Endothelial cell of umbilical vein (primary cell): ENCODE data around the gene SLC25A30. TPM values are rescaled to one million over a fixed set of nuclear protein-coding genes. Genes with fewer than 3 reads are reported as not detected.

ENCODE experiments used
- BruUV-seq: library from RNA; stranded (reverse); fragments of 400-500 nt; replicated peaks from 2 replicates; lab custom pipeline; 2021; lab: Mats Ljungman, UMichigan
- CTCF ChIA-PET: fragments of 300-600, 350-600 bp; sonication (Branson Sonifier 250); formaldehyde crosslinking; loops from one replicate; lab custom pipeline; 2021; ENCODE audit warnings: antibody characterized with exemption, inconsistent platforms; lab: Charles Lee
- POLR2A ChIA-PET: fragments of 300-600, 350-600 bp; sonication (Branson Sonifier 250); formaldehyde crosslinking; loops from one replicate; lab custom pipeline; 2021; ENCODE audit warnings: antibody characterized with exemption, inconsistent platforms; lab: Charles Lee
- DNase-seq: peaks from one replicate; pipeline ENCODE4 v3.0.0-alpha.2; 2011; ENCODE audit warnings: low read depth, low spot score
- FAIRE-seq: peaks from 2 replicates; lab custom pipeline; 2011; peaks lifted over from hg19 to GRCh38; lab: Jason Lieb, UNC
- H2AFZ ChIP-seq: 2 replicates; pipeline ENCODE4 v1.6.0; 2012; ENCODE audit warnings: low read depth, low read length, control low read depth, inconsistent platforms
- H3K27ac ChIP-seq: 2 replicates; pipeline ENCODE4 v1.5.1; 2011; ENCODE audit warnings: low read depth, mild to moderate bottlenecking, control low read depth, low read length, moderate library complexity; ENCODE audit not compliant: insufficient read depth
- H3K27me3 ChIP-seq, 2 experiments: 2 replicates each; pipeline versions ENCODE4 v1.6.0 to v1.6.1; 2011; ENCODE audit warnings: low read length in 2 of 2, mixed read lengths in 1 of 2; ENCODE audit not compliant: control insufficient read depth in 2 of 2, insufficient read depth in 2 of 2
- H3K36me3 ChIP-seq, 2 experiments: 2 replicates in 1 of 2; 3 replicates in 1 of 2; pipeline ENCODE4 v1.5.1; 2011; ENCODE audit warnings: low read length in 2 of 2, mild to moderate bottlenecking in 1 of 2, moderate library complexity in 1 of 2; ENCODE audit not compliant: control insufficient read depth in 2 of 2, insufficient read depth in 2 of 2; ENCODE audit errors: extremely low read depth in 1 of 2
- H3K4me1 ChIP-seq: 3 replicates; pipeline ENCODE4 v1.5.1; 2011; ENCODE audit warnings: mild to moderate bottlenecking, low read length; ENCODE audit not compliant: control insufficient read depth, insufficient read depth; ENCODE audit errors: extremely low read depth
- H3K4me2 ChIP-seq: 2 replicates; pipeline ENCODE4 v1.6.1; 2011; ENCODE audit warnings: low read length, control low read depth, mixed read lengths; ENCODE audit not compliant: insufficient read depth
- H3K4me3 ChIP-seq, 3 experiments: fragments of 200-600 bp in 1 of 3; sonication (generic), shearing (Covaris generic) in 1 of 3; replicated peaks in 1 of 3; 2 replicates each; pipeline ENCODE4 v1.5.1; 2011 to 2016; ENCODE audit warnings: control low read depth in 3 of 3, low read length in 3 of 3, mild to moderate bottlenecking in 2 of 3, inconsistent platforms in 1 of 3, low read depth in 1 of 3, moderate library complexity in 1 of 3; ENCODE audit not compliant: insufficient read depth in 1 of 3
- H3K79me2 ChIP-seq: 2 replicates; pipeline ENCODE4 v1.6.0; 2012; ENCODE audit warnings: low read length, inconsistent platforms; ENCODE audit not compliant: control insufficient read depth, insufficient read depth
- H3K9ac ChIP-seq: replicated peaks from 2 replicates; pipeline ENCODE3; 2011; ENCODE audit warnings: low read length, control low read depth; ENCODE audit not compliant: insufficient read depth; ENCODE audit errors: extremely low read depth
- H3K9me1 ChIP-seq: replicated peaks from 3 replicates; pipeline ENCODE4 v1.6.0; 2011; ENCODE audit warnings: mild to moderate bottlenecking, low read length; ENCODE audit not compliant: control insufficient read depth, insufficient read depth; ENCODE audit errors: extremely low read depth
- H3K9me3 ChIP-seq: replicated peaks from 2 replicates; pipeline ENCODE4 v1.5.1; 2012; ENCODE audit warnings: low read length, inconsistent platforms; ENCODE audit not compliant: control insufficient read depth, insufficient read depth
- H4K20me1 ChIP-seq: replicated peaks from 2 replicates; pipeline ENCODE3; 2011; ENCODE audit warnings: mild to moderate bottlenecking, low read length; ENCODE audit not compliant: control insufficient read depth, insufficient read depth; ENCODE audit errors: extremely low read depth
- EZH2 ChIP-seq: IDR thresholded peaks from 2 replicates; pipeline ENCODE4 v1.6.1; 2012; ENCODE audit warnings: borderline replicate concordance, low read depth, mild to moderate bottlenecking, moderate library complexity, low read length, inconsistent platforms; ENCODE audit not compliant: severe bottlenecking
- FOS ChIP-seq: IDR thresholded peaks from 2 replicates; pipeline ENCODE4 v1.6.1; 2011; ENCODE audit warnings: mild to moderate bottlenecking, low read length, moderate library complexity, borderline replicate concordance; ENCODE audit not compliant: insufficient read depth
- GATA2 ChIP-seq: IDR thresholded peaks from 2 replicates; pipeline ENCODE4 v1.7.0; 2011; ENCODE audit warnings: low read depth, mild to moderate bottlenecking, moderate library complexity, mixed read lengths, low read length; ENCODE audit not compliant: insufficient read length, insufficient read depth
- JUN ChIP-seq: IDR thresholded peaks from 2 replicates; pipeline ENCODE4 v1.6.1; 2011; ENCODE audit warnings: borderline replicate concordance, low read depth; ENCODE audit not compliant: insufficient read length, insufficient read depth
- MYC ChIP-seq: IDR thresholded peaks from one replicate; pipeline ENCODE4 v1.6.1; 2011; ENCODE audit warnings: mild to moderate bottlenecking, low read depth, low read length
- POLR2A ChIP-seq: IDR thresholded peaks from 2 replicates; pipeline ENCODE4 v1.6.1; 2012; ENCODE audit warnings: low read depth, mild to moderate bottlenecking, control low read depth, low read length
- POLR2AphosphoS5 ChIP-seq: IDR thresholded peaks from 2 replicates; pipeline ENCODE4 v1.6.1; 2012; ENCODE audit warnings: low read depth, mild to moderate bottlenecking, control low read depth, low read length, moderate library complexity; ENCODE audit not compliant: insufficient read depth
- dilution Hi-C: fragments of 300-500 bp; cut with MboI; formaldehyde crosslinking; loops from one replicate; pipeline ENCODE4 v1.15.0; 2019; ENCODE audit warnings: low sequenced_read_pairs; ENCODE audit not compliant: extremely low pct_ligation_motif_present
- intact Hi-C: fragments of 100-400 bp; cut with micrococcal nuclease; formaldehyde crosslinking; loops from one replicate; pipeline ENCODE4 v1.10.0; 2022
- polyA plus RNA-seq, 4 experiments: library from polyadenylated mRNA; depleted of rRNA in 3 of 4; stranded (reverse) in 3 of 4; unstranded in 1 of 4; fragments of >200 nt; gene quantifications; 2 replicates each; pipeline versions ENCODE4 v1.2.1 to v1.2.3, GENCODE V29; 2011 to 2012; ENCODE audit warnings: missing spikeins in 1 of 4
- total RNA-seq: library from RNA; stranded (reverse); gene quantifications from 2 replicates; pipeline ENCODE4 v1.2.3, GENCODE V29; 2021
- TF ChIP-seq, protein P1 (sequence below): IDR thresholded peaks from 2 replicates; pipeline ENCODE4 v1.6.1; 2011; ENCODE audit not compliant: insufficient read depth, insufficient read length
- TF ChIP-seq, protein P2 (sequence below), 2 donors: IDR thresholded peaks; 1 replicate in 1 of 2; 2 replicates in 1 of 2; pipeline ENCODE4 v1.5.1; 2011; ENCODE audit warnings: low read length in 2 of 2, mild to moderate bottlenecking in 2 of 2, moderate library complexity in 2 of 2, control low read depth in 1 of 2, inconsistent platforms in 1 of 2, low read depth in 1 of 2; ENCODE audit not compliant: insufficient read depth in 1 of 2; ENCODE audit errors: extremely low read depth in 1 of 2

SLC25A30 gene
- total and polyA plus RNA-seq, 2 donors (not counting 3 experiments of a cell fraction or from before 2014, with no cell fraction given), result 13.3 to 27.0 TPM

DNA sequence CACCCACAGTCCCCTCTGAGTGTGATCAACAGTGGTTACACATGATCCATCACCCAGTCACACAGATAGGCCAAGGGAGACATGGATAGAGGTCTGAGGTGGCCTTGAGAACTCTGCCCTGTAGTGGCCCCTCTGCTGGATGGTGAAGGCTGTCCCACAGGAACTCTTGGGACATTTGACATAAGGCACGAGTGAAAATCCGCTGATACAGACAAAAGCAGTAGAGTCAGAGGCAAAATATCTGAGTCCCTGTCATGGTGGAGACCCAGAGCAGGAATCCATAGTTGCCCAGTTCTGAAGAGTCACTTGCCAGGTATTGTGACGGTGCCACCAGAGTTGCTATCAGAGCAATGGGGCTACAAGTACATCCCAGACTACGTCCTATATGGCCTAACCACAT lies 18.8 kb upstream of the SLC25A30 start:
- H3K36me3 ChIP-seq, result no peaks in the 10 kb centered on the region
- no peak overlapping the region for H2AFZ ChIP-seq
- CTCF ChIA-PET, result no interaction called here
- H3K4me3 ChIP-seq, result no peak overlapping the region
- intact Hi-C loops, result no loop called here
- H3K4me2 ChIP-seq, result no peak overlapping the region
- H3K27ac ChIP-seq, result no peak overlapping the region
- no peaks in the 10 kb centered on the region for H3K79me2 ChIP-seq
- no peaks in the 10 kb centered on the region for H3K27me3 ChIP-seq
- dilution Hi-C loops, result no loop called here
- no peak overlapping the region for H3K9ac ChIP-seq
- H3K9me1 ChIP-seq, result no peaks in the 10 kb centered on the region
- no peak for DNase-seq
- no TSS peak for BruUV-seq
- TF ChIP-seq GATA2 (no peak), MYC (no peak), JUN (no peak), FOS (no peak), POLR2A (no peak), POLR2AphosphoS5 (no peak), EZH2 (no peak)
- TF ChIP-seq, protein P1, sequence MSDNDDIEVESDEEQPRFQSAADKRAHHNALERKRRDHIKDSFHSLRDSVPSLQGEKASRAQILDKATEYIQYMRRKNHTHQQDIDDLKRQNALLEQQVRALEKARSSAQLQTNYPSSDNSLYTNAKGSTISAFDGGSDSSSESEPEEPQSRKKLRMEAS, result no peak
- TF ChIP-seq, protein P2, sequence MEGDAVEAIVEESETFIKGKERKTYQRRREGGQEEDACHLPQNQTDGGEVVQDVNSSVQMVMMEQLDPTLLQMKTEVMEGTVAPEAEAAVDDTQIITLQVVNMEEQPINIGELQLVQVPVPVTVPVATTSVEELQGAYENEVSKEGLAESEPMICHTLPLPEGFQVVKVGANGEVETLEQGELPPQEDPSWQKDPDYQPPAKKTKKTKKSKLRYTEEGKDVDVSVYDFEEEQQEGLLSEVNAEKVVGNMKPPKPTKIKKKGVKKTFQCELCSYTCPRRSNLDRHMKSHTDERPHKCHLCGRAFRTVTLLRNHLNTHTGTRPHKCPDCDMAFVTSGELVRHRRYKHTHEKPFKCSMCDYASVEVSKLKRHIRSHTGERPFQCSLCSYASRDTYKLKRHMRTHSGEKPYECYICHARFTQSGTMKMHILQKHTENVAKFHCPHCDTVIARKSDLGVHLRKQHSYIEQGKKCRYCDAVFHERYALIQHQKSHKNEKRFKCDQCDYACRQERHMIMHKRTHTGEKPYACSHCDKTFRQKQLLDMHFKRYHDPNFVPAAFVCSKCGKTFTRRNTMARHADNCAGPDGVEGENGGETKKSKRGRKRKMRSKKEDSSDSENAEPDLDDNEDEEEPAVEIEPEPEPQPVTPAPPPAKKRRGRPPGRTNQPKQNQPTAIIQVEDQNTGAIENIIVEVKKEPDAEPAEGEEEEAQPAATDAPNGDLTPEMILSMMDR (IDR thresholded peaks at IDR 0.05; ENCODE audit: extremely low read depth in 1 of 2, insufficient read depth in 1 of 2, low read depth in 1 of 2, low read length in 2 of 2), result no peak
- POLR2A ChIA-PET, result no interaction called here
- H3K4me1 ChIP-seq, result peaks cover 12% of the 10 kb centered on the region
- H3K9me3 ChIP-seq, result no peaks in the 10 kb centered on the region
- FAIRE-seq, result no peak
- H4K20me1 ChIP-seq, result no peaks in the 10 kb centered on the region
